IPS-NIHi7 (cell line): Measurements from ENCODE around the gene NECAB2.

Experiments
- DNase-seq: peaks from one replicate; pipeline ENCODE4 v3.0.0; 2012; ENCODE audit warnings: mixed read lengths; ENCODE audit errors: extremely low spot score

Gene NECAB2

DNA sequence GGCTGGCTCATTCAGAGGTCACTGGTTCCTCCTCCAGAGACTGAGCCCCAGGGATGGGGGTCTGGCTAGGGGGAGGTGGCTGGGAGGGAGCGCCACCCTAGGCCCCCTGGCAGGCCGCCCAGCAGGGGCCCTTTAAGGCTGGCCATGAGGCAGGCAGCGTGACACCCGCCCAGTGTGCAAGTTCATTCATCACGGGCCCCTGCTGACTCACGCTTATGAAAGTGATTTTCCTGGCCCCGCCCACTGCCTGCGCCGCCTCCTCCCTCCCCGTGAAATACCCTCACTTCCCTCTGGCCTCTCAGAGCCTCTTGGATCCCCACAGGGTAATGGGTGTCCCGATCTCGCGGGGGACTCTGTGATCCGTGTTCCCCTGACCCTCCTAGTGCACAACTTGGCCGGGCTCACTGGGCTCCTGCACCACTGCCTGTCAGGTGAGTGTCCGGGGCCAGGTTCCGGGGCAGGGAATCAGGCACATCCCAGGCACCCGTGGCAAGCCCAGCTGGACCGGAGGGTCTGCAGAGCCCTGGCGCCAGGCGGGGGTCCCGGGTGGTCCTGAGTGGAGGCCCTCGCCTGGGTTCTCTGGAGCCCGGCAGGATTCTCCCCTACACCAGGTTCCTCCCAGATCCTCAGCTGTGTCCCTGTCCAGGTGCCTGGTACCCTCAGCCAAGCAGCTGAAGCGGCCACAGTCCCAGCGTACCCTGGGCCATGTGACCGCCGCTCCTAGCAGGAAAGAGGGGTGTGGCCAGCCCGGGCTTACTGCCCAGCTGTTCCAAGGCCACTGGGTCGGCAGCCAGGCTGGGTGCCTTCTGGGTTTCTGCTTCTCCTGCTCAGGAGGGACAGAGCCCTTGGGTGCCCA lies 14.9 kb upstream of the NECAB2 start, which contains the start of gene OSGIN1:
Gene OSGIN1 (plus strand): TSS at position 301 of the 856 bp plus-strand sequence. CDS start 4,432 bp downstream, outside the sequence.
- peak; percentile 72 for DNase-seq

DNA sequence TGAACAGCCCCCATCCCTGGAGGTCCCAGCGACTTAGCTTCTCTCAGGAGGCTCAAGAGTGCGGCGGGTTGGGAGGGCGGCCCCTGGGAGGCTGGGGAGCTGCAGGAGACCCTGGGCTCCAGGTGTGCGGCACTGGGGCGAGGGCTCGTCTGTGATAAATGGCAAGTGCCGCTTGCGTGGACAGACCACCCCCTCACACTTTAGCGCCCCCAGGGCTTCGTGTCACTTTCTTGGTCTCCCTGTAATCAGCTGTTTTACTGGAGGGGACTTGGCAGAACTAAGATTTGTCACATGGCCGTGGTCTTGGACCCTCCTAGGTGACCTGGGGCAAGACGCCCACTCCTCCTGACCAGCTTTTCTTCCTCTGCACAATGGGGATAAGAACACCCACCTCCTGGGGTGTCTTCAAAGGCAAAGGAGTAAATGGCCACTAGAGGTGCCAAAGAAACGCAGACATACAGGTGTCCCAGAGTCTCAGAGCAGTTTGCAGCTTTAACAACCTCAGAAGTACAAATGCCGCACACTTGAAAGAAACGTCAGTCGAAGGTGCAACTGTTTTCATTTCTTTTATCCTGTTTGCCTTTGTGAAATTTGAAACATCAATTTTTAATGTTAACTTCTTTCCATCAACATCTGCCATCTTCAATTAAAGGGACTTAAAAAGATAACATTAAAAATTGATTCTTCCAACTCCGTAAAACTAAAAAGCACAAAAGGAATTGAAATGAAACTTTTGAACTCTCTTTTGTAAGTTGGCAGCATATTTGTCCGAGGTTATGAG lies 14.1 kb upstream of the NECAB2 start:
- DNase-seq: no peak

DNA sequence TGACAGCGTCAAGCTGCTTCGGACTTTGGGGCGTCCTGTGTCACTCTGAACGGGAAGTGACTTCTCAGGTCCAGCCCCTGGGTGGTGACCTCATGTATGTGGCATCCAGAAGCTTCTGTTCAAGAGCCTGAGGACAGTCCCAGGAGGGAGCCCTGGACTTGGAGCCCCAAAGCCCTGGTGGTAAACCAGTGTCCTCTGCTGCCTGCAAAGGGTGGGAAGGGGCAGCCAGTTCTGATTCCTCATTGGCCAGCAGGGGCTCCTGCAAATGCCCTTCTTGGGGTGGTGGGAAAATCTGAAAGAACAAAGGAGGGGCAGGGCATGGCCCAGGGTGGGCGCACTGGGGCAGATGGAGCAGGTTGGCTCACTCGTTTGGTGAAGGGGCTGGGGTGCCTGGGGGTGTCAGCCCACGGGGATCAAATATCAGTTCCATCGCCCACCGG lies 13.4 kb upstream of the NECAB2 start:
- DNase-seq: no peak

DNA sequence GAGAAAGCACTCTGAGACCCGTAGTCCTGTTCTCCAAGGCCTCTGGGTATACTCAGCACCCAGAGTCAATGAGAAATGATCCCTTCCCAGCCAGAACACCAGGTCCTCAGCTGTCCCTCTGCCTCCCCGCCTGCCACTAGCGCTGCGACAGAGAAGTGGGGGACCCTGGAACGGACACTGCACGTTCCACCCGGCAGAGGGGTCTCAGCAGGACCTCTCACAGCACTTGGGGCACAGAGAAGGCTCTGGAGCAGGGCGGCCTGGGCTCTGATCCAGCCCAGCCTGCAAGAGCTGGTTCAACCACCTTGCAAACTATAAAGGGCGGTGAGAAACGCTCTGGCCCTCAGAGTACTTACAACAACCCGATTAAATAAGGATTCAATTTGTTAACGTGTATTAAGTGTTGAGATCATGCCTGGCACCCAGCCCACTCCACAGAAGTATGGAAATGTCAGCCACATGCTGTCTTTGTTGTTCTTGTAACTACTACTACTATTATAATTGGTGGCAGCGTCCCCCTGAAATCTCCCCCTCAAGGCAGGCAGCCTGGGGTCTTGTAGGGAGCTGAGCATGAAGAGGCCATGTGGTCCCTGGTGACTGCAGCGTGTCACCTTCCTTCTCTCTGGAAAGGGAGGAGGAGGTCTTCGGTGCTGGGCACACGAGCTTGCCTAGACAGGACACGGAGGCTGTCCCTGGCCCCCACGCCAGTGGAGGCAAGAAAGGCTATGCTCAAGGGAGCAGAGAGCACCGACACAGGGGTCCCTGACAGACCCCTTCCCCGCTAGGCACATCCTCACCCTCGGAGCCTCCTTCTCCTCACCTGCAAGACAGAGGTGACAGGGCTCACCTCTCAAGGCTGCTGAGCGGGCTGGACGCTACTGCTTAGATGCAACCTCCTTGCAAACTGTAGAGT lies 12.6 kb upstream of the NECAB2 start:
- DNase-seq: no peak

DNA sequence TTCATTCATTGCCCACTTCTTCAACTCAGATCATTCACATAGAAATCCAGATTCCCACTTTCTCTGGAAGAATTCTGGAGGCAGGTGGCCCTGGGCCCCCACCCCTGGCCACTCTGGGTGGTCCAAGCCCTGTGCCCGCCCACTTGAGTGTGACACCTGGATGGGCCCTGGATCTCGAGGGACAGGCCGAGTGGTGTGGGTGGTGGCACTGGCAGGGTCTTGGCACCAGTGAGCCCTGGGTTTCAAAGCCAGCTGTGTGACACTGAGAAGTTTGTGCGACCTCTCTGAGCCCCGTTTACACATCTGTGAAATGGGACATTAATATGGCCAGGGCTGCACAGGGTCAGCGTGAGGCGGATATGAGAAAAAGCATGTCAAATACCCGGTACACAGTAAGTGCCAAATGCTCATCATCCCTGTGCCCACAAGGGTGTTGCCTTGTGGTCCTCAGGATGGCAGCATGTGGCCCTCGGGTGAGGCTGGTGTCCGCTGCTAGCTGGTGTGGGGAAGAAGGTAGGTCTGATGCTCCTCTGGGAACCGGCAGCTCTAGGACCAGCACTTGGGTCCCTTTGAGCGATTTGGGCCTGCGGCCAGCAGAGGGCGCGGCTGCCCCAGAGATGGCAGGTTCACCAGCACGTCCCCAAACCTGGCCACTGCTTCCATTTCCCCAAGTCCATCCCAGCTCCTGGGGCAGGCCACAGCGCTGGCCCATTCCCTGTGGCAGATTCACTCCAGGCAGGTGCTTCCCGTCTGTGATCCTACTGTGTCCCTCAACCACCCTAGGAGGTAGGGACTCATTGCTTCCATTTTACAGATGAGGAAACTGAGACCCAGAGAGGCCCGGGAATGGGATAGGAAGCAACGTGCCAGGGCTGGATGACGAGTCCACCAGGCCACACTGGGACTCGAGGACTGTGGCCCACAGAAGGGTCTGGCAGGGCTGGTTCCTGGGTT lies 11.4 kb upstream of the NECAB2 start:
- peak; percentile 88 for DNase-seq

DNA sequence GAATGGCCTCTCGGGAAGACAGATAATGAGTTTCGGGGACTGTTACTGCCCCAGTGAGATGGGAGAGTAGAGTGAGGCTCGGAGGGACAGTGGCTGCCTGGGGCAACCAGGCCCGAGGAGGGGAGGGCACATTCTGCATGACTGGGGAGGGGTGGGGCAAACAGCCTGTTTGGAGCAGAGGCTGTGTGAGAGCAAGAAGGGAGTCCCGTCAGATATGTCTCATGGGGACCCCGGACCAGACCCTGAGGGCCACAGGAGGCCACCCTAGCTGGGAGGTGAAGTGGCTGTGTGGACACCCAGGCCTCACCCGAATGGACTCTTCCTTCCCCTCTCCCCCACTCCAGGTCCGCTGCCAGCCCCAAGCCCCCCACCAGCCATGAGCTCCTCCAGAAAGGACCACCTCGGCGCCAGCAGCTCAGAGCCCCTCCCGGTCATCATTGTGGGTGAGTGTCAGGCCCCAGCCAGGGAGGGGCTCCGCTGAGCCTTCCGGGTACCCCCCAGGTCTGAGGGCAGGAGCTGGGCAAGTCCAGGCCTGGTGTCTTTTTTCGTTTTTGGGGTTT lies 10.7 kb upstream of the NECAB2 start:
- DNase-seq: no peak

DNA sequence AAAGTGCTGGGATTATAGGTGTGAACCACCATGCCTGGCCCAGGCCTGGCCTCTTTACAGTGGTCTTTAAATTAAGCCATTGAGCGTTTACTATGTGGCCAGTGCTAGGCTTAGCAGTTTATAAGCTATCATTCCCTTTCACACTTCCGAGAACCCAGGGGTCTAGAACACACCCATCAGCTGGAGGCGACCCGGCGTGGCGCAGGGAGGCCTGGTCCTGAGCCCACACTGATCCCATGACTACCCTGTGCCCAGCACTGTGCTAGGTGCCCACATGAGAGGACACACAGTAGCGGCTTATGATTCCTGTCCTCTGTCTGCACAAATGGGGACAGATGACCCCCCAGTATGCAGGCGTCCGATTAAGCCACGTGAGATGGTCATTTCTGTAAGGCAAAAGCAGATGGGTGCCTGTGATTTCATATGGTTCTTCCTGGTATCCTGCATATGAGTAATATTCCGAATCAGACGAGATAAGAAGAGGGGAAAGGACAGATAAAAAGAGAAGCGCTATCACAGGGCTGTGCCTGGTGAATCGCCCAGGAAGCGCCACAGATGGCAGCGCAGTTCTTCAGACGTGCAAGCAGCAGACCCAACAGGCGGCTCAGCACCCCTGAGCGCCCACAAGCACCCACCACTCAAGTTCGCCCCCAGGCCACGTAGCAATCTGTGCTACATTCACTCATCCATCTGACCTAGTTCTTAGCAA lies 9.8 kb upstream of the NECAB2 start:
- no peak for DNase-seq

DNA sequence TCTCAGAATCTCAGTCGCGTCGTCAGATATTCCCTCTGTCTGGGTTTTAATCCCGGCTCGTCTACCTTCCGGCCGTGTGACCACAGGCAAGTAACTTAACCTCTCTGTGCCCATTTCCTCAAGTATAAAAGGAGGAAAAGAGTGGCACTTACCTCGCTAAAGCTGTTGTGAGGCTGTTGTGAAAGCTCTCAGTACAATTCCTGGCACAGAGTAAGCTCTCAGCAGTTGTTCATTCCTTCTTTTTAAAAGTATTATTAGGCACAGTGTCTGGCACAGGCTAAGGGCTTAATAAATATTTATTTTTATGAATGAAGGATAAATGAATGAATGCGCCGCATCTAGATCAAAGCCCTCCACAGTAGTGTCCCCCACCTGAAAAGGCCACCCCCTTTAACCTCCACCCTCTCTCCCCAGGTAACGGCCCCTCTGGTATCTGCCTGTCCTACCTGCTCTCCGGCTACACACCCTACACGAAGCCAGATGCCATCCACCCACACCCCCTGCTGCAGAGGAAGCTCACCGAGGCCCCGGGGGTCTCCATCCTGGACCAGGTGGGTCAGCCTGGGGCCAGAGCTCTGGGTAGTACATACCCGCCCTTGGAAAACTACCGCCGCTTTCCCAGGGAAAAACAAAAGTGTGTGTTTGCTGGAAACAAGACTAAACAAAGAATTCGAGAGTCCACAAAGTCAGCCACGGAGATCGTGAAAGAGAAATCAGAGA lies 9.0 kb upstream of the NECAB2 start:
- no peak for DNase-seq

DNA sequence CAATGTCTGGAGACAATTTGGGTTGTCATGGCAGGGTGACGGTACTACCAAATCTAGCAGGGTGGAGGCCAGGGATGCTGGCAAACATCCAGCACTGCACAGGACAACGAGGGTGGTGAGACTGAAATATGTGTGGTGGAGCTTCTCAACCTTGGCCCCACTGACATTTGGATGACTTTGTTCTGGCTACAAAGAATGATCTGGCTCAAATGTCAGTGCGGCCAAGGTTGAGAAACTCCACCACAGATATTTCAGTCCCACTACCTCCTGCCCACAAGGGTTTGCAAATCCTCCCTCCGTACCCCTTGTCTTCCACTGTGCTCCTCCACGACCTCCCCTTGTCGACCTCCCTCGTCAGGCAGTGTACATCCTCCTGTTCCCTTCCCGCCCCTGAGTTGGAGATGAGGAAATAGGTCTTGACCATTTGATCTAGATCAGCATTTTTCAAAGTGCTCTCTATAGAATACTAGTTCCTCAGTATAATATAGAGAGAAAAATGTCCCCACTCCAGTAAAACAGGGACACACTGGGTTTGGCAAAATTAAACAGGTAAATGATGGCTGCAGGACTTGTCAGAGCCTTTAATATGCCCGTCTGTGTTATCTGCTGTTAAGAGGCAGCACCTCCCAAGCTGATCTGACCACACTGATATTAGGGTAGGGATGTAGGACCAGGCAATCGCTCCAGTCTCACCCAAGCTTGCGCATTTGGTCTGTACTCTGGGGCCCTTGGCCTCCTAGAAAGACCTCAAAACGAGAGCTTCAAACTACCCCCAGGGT lies 8.2 kb upstream of the NECAB2 start:
- no peak for DNase-seq

DNA sequence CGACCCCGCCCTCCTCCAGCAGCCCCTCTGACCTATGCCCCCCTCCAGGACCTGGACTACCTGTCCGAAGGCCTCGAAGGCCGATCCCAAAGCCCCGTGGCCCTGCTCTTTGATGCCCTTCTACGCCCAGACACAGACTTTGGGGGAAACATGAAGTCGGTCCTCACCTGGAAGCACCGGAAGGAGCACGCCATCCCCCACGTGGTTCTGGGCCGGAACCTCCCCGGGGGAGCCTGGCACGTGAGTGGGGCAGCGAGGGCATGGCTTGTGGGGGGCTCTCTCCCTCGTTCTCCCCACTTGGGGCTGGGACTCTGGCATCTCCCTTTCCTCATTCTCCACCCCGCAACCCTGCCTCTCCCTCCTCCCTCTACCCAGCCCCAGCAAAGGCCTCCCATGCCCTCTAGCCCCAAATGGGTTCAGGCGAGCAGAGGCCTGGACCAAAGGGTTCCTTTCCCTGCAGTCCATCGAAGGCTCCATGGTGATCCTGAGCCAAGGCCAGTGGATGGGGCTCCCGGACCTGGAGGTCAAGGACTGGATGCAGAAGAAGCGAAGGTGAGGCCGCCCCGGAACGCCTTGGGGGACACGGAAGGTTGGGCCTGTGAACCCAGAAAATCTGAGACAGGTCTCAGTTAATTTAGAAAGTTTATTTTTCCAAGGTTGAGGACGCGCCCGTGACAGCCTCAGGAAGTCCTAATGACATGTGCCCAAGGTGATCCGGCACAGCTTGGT lies 7.4 kb upstream of the NECAB2 start:
- DNase-seq: no peak

DNA sequence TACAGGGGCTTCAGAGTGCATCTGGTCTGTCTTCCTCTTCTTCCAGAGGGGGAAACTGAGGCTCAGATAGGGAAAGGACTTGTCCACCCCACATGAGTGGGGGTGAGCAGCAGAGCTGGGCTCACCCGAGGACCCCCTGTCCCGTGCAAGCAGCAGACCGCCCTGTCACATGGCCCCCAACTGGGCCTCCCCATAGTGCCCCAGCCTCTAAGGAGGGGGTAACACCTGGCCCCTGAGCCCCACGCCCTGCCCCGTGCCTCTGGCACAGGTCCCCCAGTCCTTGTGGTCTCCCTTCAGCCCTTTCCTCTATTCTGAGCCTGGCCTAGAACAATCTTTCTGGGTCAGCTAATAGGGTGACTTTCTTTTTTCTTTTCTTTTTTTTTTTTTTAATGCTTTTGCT lies 6.5 kb upstream of the NECAB2 start:
- DNase-seq: no peak

DNA sequence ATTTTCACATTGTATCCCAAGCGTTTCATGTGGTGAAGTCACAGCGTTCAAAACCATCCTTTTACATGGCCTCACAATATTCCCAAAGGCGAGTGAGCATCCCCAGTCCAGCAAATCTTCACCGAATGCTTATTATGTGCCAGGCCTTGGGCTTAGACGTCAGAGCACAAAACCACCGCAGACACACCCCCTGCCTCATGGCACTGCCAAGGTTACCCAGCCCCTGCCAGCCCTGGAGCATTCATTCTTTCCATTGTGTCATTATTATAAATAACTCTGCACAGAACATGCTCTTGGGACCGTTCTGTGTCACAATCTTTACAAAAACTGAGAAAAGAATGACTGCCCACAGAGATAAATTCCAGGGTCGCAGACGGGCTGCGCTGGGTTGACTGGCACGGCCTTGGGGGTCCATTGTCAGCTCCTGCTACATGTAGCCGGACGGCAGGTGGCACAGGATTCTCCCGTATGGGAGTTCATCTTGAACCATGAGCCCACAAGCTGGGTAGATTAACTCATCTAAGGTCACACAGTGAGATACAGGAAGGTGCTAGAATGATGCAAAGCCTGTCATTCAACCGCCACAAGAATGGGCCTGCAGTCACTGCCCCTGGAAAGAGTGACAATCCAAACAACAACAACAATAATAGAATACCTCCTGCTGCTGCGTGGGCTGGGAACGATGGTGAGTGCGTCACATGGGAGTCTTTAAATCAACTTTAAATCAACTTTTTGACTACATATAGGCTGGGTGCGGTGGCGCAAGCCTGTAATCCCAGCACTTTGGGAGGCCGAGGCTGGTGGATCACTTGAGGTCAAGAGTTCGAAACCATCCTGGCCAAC lies 4.5 kb upstream of the NECAB2 start:
- DNase-seq: no peak

DNA sequence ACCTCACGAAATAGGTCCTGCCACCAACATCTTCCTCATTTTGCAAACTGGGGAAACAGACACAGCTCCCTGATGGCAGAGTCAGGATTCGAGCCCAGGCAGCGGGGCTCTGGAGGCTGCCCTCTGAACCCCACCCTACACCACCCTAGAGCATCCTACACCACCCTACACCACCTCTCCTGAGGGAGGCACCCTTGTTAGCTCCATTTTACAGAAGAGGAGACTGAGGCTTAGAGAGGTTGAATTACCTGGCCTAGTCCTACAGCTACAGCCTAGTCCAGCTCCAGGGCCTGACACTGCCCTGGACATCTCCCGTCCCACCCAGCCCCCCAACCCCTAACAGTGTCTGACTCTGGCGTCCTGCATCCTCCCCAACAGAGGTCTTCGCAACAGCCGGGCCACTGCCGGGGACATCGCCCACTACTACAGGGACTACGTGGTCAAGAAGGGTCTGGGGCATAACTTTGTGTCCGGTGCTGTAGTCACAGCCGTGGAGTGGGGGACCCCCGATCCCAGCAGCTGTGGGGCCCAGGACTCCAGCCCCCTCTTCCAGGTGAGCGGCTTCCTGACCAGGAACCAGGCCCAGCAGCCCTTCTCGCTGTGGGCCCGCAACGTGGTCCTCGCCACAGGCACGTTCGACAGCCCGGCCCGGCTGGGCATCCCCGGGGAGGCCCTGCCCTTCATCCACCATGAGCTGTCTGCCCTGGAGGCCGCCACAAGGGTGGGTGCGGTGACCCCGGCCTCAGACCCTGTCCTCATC lies 3.2 kb upstream of the NECAB2 start:
- no peak for DNase-seq

DNA sequence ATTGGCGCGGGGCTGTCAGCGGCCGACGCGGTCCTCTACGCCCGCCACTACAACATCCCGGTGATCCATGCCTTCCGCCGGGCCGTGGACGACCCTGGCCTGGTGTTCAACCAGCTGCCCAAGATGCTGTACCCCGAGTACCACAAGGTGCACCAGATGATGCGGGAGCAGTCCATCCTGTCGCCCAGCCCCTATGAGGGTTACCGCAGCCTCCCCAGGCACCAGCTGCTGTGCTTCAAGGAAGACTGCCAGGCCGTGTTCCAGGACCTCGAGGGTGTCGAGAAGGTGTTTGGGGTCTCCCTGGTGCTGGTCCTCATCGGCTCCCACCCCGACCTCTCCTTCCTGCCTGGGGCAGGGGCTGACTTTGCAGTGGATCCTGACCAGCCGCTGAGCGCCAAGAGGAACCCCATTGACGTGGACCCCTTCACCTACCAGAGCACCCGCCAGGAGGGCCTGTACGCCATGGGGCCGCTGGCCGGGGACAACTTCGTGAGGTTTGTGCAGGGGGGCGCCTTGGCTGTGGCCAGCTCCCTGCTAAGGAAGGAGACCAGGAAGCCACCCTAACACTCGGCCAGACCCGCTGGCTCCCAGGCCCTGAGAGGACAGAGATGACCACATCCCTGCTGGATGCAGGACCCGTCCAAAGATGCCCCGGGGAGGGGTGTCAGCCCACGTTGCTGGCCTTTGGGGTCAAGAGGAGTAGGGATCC lies 2.4 kb upstream of the NECAB2 start:
- DNase-seq: no peak

DNA sequence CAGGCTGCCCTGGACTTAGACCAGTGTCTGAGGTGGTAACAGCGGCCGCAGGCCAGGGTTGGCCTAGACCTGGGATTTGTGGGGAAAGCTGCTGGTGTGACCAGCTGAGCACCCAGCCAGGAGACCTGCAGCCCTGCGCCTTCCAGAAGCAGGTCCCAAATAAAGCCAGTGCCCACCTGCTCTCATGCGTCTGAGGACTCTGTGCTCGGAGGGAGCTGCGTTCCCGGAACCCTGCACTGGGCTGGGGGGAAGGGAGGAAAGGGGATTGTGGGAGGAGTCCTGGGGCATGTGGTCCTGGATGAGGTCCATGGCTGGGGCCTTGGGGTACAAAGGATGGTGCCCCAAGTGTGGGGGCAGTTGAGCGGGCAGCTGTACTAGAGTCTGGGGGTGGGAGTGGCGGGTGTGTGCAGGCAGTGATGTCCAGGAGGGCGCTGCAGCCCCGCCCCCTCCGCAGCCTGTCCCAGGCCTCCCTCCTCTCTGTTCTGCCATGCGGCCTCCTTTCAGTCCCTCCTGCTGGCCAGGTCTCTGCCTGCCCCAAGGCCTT lies 1.8 kb upstream of the NECAB2 start:
- no peak for DNase-seq
